ENCODE measurements around the gene AEN.
A peak's percentile ranks its signal among the peaks of the same experiment; 100 is the strongest.

AEN gene

DNA sequence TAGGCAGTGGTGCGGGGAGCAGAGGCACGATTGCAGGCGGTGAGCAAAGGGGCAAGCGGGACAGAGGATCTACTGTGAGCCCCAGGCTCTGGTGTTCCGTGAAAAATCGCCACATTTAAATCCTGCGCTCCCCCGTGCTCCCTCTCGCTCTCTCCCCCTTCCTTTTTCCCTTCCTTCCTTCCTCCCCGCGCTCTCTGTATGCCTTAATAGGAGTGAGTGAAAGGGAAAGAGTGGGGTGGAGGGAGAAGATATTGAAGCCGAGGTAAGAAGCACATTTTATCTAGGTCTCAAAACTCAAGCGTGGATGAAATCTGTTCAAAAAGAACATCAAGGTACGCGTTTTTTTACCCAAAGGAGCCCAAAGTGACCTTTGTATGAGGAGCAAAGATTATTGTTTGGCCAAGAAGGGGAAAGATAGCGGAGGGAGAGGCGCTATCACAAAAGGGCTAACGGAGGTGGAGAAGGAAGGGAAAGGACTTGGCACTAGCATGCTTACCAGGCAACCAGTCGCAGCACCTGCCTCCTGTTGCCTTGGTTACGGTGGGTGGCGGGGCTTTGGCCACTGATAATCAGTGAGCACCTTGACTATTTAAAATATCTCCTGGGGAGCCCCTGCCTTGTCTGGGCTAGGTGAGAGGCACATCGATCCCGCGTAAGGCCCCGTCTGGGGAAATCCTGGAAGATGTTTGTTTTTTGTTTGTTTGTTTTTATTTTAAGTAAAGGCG is 14.9 kb upstream of the AEN start:
- DNase-seq (ENCODE audit: low read depth): no peak
- no peak overlapping the region for H3K4me3 ChIP-seq (replicated peaks; ENCODE audit: low read depth, low read length)

GRCh38 chr15:88607951-88608350 is 13.2 kb upstream of the AEN start:
- DNase-seq (ENCODE audit: low read depth): no peak
- H3K4me3 ChIP-seq (replicated peaks; ENCODE audit: low read depth, low read length): no peak overlapping the region
- TF ChIP-seq CTCF (IDR thresholded peaks at IDR 0.05; ENCODE audit: low read length, missing control alignments): no peak

More for the DNA sequence above, 14.9 kb upstream of the AEN start:
- no peak for TF ChIP-seq CTCF (IDR thresholded peaks at IDR 0.05; ENCODE audit: low read length, missing control alignments)

GRCh38 chr15:88608607-88609181 is 12.4 kb upstream of the AEN start:
- no peak overlapping the region for H3K4me3 ChIP-seq (replicated peaks; ENCODE audit: low read depth, low read length)
- no peak for DNase-seq (ENCODE audit: low read depth)
- TF ChIP-seq CTCF (IDR thresholded peaks at IDR 0.05; ENCODE audit: low read length, missing control alignments): no peak

DNA sequence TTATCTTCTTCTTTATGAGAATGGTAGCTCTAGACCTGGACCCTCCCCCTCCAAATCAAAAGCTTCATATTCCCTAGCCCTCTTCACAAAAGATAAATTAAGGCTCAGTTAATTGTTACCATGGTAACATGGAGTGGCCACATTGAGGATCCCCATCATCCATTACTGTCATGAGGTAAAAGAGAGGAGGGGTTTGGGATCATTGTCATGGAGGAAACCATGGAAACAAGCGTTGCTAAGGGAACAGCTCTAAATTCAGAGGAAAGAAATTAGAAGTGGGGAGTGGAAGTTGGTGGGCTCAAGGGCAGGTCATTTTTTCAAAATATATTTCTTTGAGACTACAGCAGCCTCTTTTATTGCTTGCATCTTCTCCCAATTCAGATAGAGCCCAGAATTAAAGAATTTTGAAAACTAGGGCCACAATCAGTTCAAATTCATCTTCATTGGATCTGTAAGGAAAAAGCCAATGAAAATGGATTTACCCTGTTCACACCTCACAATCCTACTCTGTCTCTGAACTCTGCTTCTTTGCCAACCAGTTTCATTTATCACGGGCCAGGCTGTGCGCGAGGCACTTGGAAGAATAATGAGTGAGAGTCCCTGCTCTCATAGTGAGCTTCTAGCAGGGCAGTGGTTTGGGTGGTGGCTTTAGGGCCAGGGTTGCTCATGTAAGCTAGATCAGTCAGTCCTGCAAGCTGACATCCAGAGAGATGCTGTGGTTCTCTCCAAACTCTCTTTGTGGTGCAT is 11.6 kb upstream of the AEN start:
- no peak for DNase-seq (ENCODE audit: low read depth)
- no peak for TF ChIP-seq CTCF (IDR thresholded peaks at IDR 0.05; ENCODE audit: low read length, missing control alignments)
- H3K4me3 ChIP-seq (replicated peaks; ENCODE audit: low read depth, low read length): no peak overlapping the region

- no peak overlapping the region for H3K4me3 ChIP-seq (replicated peaks; ENCODE audit: low read depth, low read length)
- peak; percentile 5 for TF ChIP-seq CTCF (IDR thresholded peaks at IDR 0.05; ENCODE audit: low read length, missing control alignments)
- DNase-seq (ENCODE audit: low read depth): no peak
Observed at GRCh38 chr15:88610701-88611231, 10.4 kb upstream of the AEN start.

DNA sequence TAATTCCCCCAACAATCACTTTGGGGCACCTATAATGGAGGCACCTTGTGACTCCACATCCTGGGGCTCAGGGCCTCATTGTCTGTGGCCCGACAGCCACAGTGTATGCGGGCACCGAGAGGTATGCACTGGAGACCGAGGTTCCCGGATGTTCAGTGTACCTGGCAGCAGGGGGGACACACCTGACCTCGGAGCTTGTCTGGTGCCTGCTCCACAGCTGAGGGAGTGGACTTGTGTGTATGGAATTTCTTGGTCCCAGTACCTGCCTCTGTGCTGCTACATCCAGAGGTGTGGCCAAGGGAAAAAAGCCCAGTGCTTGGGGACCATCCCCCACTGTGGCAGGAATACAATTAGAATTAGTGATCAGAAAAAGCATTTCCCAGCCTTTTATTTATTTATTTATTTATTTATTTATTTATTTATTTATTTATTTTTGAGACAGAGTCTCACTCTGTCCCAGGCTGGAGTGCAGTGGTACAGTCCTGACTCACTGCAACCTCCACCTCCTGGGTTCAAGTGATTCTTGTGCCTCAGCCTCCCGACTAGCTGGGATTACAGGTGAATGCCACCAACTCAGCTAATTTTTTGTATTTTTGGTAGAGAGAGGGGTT is 8.8 kb upstream of the AEN start:
- H3K4me3 ChIP-seq (replicated peaks; ENCODE audit: low read depth, low read length): no peak overlapping the region
- DNase-seq (ENCODE audit: low read depth): no peak
- TF ChIP-seq CTCF (IDR thresholded peaks at IDR 0.05; ENCODE audit: low read length, missing control alignments): no peak
